GM21737 (cell line): ENCODE measurements around the gene NMU.
A peak's percentile ranks its signal among the peaks of the same experiment; 100 is the strongest.
"Not testable (repeated sequence)": the region's sequence is repeated elsewhere in the genome, so short reads cannot be mapped to it uniquely, and the experiment has no call there.

Experiments
- ATAC-seq: cut with Tn5 transposase; IDR thresholded peaks from one replicate; pipeline ENCODE4 v1.9.1; 2021; ENCODE audit warnings: mild to moderate bottlenecking, moderate library complexity; ENCODE audit not compliant: unreplicated experiment

NMU gene, protein sequence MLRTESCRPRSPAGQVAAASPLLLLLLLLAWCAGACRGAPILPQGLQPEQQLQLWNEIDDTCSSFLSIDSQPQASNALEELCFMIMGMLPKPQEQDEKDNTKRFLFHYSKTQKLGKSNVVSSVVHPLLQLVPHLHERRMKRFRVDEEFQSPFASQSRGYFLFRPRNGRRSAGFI

GRCh38 chr4:55635741-55636655 is at the start of gene NMU:
NMU (minus strand) TSS chr4:55636298; CDS start chr4:55636192, 106 bp downstream.
- ATAC-seq: peak; percentile 59

GRCh38 chr4:55684276-55684675 is 48.2 kb upstream of the NMU start:
- ATAC-seq: no peak

DNA sequence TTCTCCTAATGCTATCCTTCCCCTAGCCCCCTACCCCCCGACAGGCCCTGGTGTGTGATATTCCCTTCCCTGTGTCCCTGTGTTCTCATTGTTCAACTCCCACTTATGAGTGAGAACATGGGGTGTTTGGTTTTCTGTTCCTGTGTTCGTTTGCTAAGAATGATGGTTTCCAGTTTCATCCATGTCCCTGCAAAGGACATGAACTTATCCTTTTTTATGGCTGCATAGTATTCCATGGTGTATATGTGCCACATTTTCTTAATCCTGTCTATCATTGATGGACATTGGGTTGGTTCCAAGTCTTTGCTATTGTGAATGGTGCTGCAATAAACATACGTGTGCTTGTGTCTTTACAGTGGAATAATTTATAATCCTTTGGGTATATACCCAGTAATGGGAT is 46.7 kb upstream of the NMU start:
- not testable (repeated sequence) for ATAC-seq

DNA sequence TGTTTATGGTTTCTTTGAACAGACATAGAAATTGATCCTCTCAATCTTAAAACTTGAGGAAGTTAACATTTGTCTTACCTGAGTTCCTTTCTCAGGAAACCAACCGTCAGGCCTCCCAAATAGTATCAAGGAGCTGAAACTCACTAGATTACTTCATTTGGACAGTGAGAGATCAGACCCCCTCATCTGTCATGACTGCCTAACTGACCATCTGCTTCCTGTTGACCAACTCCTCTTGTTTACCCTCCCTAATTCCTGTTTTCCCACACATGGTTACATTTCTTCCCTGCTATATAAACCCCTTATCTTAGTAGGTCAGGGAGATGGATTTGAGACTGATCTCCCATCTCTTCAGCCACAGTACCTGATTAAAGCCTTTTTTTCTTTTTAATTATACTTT is 46.2 kb upstream of the NMU start:
- no peak for ATAC-seq

DNA sequence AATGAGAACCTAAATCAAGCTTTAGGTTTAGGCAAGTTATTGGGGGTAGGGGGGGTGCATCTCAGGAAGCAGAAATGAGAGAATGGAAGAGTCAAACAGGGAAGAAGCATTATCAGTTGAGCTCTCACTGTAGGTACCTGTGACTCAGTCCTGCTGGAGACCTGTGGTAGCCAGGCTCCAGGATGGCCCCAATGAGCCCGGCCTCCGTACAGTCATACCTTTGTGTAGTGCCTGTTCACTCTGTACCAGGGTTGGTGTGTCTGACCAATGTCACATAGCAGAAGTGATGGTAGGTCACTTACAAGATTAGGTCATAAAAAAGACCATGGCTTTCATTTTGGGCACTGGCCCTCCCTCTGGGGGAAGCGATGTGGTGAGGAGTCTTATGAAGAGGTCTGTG is 45.3 kb upstream of the NMU start:
- ATAC-seq: no peak

DNA sequence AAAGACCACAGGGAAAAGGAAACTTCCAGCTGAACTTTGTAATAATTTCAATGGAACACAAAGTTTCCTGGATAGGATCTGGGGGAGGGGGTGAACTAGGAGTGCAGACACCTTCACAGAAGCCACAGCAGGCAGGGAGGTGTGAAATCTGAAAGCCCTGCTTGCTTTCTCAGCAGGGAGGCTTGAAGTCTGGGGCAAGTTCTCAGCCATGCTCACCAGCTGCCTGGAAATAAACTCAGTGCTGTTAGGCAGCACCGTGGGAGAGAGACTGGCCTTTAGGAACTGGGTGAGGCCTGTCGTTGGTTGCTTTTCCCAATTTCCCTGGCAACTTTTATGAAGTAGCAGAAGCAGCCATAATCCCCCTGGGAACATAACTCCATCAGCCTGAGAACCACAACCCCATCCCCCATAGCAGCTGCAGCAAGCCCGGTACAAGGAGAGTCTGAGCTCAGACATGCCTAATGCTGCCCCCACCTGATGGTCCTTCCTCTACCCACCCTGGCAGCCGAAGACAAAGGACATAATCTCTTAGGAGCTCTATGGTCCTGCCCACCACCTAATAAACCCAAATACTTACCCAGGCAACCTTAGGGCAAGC is 39.2 kb upstream of the NMU start:
- ATAC-seq: no peak

DNA sequence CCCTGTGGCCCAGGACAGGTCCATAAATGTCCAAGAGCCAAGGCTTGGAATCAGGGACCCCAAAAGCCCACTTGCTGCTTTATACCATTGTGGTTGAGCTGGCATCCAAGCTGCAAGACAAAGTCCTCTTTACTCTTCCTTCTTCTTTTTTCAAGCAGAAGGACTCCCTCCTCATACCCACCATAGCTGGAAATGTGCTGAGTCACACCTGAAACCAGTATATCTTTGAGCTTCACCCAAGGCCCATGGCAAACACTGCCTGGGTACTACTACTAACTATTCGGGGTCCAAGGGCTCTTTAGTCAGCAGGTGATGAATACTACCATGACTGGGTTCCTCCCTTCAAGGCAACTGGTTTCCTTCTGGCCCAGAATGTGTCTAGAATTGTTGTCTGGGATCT is 37.3 kb upstream of the NMU start:
- no peak for ATAC-seq

- no peak for ATAC-seq
Observed at GRCh38 chr4:55671667-55672066, 35.6 kb upstream of the NMU start.

DNA sequence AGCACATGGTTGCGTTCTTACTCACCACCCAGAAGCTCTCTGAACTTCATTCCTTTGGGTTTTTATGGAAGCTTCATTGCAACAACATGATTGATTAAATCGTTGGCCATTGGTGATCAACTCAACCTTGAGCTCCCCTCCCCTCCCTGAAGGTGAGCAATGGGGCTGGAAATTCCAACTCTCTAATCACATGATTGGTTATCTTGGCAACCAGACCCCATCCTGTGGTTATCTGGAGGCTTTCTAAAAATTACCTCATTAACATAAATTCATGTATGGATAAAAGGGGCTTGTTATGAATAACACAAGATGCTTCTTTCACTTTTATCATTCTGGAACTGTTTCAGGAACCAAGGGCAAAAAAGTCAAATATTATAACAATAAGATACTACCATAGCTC is 34.6 kb upstream of the NMU start:
- ATAC-seq: no peak

- no peak for ATAC-seq
Observed at GRCh38 chr4:55668449-55668848, 32.4 kb upstream of the NMU start.

- ATAC-seq: no peak
Observed at GRCh38 chr4:55666535-55666934, 30.4 kb upstream of the NMU start.

GRCh38 chr4:55663145-55663544 is 27.0 kb upstream of the NMU start:
- ATAC-seq: no peak

GRCh38 chr4:55661398-55662056 is 25.4 kb upstream of the NMU start:
- ATAC-seq: no peak

GRCh38 chr4:55658657-55659056 is 22.6 kb upstream of the NMU start:
- no peak for ATAC-seq

GRCh38 chr4:55654131-55654530 is 18.0 kb upstream of the NMU start:
- no peak for ATAC-seq

GRCh38 chr4:55650483-55650882 is 14.4 kb upstream of the NMU start:
- no peak for ATAC-seq

DNA sequence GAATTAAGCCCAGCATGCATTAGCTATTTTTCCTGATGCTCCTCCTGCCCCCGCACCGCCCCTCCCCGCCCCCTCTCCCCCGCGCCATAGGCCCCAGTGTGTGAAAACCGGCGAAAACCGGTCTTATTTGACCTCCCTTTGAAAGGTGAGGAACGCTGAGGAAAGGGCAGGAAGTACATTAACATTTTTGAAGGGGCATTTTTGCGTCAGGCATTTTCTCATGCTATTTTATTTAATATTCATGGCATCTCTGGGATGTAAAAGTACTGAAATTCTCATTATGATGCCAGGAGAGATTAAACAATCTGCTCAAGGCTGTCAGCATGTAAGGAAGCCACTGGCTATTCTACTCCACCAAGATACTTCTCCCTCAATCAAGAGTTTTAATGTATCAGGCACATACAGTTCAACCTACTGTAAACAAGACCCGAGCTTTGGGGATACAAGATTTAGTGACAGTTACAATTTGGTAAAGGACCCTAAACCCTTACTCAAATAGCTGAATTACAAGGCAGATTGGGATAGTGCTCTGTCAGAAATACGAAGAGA is 1.2 kb upstream of the NMU start:
- no peak for ATAC-seq

DNA sequence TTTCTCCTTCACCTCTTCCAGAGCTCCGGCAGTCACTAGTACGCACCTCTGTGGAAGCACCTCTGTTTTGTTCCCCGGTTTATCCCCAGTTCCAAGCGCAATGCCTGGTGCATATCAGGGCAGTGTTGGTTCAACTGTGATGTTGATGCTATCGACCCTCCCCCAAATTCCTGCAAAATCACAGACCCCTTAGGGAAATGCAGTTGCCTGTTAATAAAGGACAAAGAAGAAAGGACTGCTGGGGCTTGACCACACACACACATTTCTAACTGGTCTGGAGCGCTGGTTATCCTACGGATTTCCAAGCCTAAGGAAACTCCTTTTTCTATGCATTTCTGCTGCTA is 530 bp upstream of the NMU start:
- no peak for ATAC-seq

DNA sequence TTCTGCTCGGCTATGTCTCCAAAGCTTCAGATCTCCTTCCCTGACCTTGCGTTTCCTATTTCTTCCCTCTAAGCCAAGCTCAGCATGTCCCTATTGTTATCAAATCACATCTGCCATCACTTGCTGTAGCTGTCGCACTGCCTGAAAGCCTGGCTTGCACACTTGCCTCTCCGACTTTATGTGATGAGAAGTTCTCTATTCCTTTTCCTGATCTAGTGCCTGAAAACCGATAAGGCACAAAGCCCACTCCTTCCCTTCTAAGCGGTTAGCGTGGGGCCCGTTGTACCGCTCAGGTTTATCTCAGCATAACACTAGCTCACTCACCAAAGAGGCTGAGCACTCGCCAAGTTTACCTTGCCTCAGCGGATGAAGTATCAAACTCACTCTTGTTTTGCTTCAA is 816 bp downstream of the NMU start:
- ATAC-seq: no peak

GRCh38 chr4:55634417-55635128 is 1.5 kb downstream of the NMU start:
- ATAC-seq: no peak

DNA sequence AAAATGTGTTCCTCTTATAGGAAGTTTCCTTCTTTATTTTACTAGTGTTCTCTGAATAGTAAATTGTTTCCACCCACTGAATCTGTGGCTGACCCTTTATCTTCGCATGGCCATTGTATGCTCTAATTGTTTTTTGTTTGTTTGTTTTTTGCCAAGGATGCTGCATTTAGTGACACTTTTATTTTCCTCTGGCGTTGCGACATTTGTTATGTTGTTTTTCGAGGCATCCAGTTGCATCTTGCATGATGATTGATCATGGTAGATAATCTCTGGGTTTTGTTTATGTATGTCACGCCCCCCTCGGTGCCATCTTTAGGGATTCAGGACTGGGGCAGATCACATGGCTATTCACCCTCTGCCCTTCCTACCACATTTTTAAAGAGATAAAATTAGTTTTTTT is 2.2 kb downstream of the NMU start:
- no peak for ATAC-seq
